Endothelial cell of umbilical vein (primary cell): Measurements from ENCODE around the gene CLEC11A. TPM values are rescaled to one million over a fixed set of nuclear protein-coding genes. Genes with fewer than 3 reads are reported as not detected.

Source experiments
- BruUV-seq: library from RNA; stranded (reverse); fragments of 400-500 nt; replicated peaks from 2 replicates; lab custom pipeline; 2021; lab: Mats Ljungman, UMichigan
- CTCF ChIA-PET: fragments of 300-600, 350-600 bp; sonication (Branson Sonifier 250); formaldehyde crosslinking; loops from one replicate; lab custom pipeline; 2021; ENCODE audit warnings: antibody characterized with exemption, inconsistent platforms; lab: Charles Lee
- POLR2A ChIA-PET: fragments of 300-600, 350-600 bp; sonication (Branson Sonifier 250); formaldehyde crosslinking; loops from one replicate; lab custom pipeline; 2021; ENCODE audit warnings: antibody characterized with exemption, inconsistent platforms; lab: Charles Lee
- DNase-seq: peaks from one replicate; pipeline ENCODE4 v3.0.0-alpha.2; 2011; ENCODE audit warnings: low read depth, low spot score
- FAIRE-seq: peaks from 2 replicates; lab custom pipeline; 2011; peaks lifted over from hg19 to GRCh38; lab: Jason Lieb, UNC
- H2AFZ ChIP-seq: 2 replicates; pipeline ENCODE4 v1.6.0; 2012; ENCODE audit warnings: low read depth, low read length, control low read depth, inconsistent platforms
- H3K27ac ChIP-seq: 2 replicates; pipeline ENCODE4 v1.5.1; 2011; ENCODE audit warnings: low read depth, mild to moderate bottlenecking, control low read depth, low read length, moderate library complexity; ENCODE audit not compliant: insufficient read depth
- H3K27me3 ChIP-seq, 2 experiments: 2 replicates each; pipeline versions ENCODE4 v1.6.0 to v1.6.1; 2011; ENCODE audit warnings: low read length in 2 of 2, mixed read lengths in 1 of 2; ENCODE audit not compliant: control insufficient read depth in 2 of 2, insufficient read depth in 2 of 2
- H3K36me3 ChIP-seq, 2 experiments: 2 replicates in 1 of 2; 3 replicates in 1 of 2; pipeline ENCODE4 v1.5.1; 2011; ENCODE audit warnings: low read length in 2 of 2, mild to moderate bottlenecking in 1 of 2, moderate library complexity in 1 of 2; ENCODE audit not compliant: control insufficient read depth in 2 of 2, insufficient read depth in 2 of 2; ENCODE audit errors: extremely low read depth in 1 of 2
- H3K4me1 ChIP-seq: 3 replicates; pipeline ENCODE4 v1.5.1; 2011; ENCODE audit warnings: mild to moderate bottlenecking, low read length; ENCODE audit not compliant: control insufficient read depth, insufficient read depth; ENCODE audit errors: extremely low read depth
- H3K4me2 ChIP-seq: 2 replicates; pipeline ENCODE4 v1.6.1; 2011; ENCODE audit warnings: low read length, control low read depth, mixed read lengths; ENCODE audit not compliant: insufficient read depth
- H3K4me3 ChIP-seq, 3 experiments: fragments of 200-600 bp in 1 of 3; sonication (generic), shearing (Covaris generic) in 1 of 3; replicated peaks in 1 of 3; 2 replicates each; pipeline ENCODE4 v1.5.1; 2011 to 2016; ENCODE audit warnings: control low read depth in 3 of 3, low read length in 3 of 3, mild to moderate bottlenecking in 2 of 3, inconsistent platforms in 1 of 3, low read depth in 1 of 3, moderate library complexity in 1 of 3; ENCODE audit not compliant: insufficient read depth in 1 of 3
- H3K79me2 ChIP-seq: 2 replicates; pipeline ENCODE4 v1.6.0; 2012; ENCODE audit warnings: low read length, inconsistent platforms; ENCODE audit not compliant: control insufficient read depth, insufficient read depth
- H3K9ac ChIP-seq: replicated peaks from 2 replicates; pipeline ENCODE3; 2011; ENCODE audit warnings: low read length, control low read depth; ENCODE audit not compliant: insufficient read depth; ENCODE audit errors: extremely low read depth
- H3K9me1 ChIP-seq: replicated peaks from 3 replicates; pipeline ENCODE4 v1.6.0; 2011; ENCODE audit warnings: mild to moderate bottlenecking, low read length; ENCODE audit not compliant: control insufficient read depth, insufficient read depth; ENCODE audit errors: extremely low read depth
- H3K9me3 ChIP-seq: replicated peaks from 2 replicates; pipeline ENCODE4 v1.5.1; 2012; ENCODE audit warnings: low read length, inconsistent platforms; ENCODE audit not compliant: control insufficient read depth, insufficient read depth
- H4K20me1 ChIP-seq: replicated peaks from 2 replicates; pipeline ENCODE3; 2011; ENCODE audit warnings: mild to moderate bottlenecking, low read length; ENCODE audit not compliant: control insufficient read depth, insufficient read depth; ENCODE audit errors: extremely low read depth
- CTCF ChIP-seq, 2 donors: IDR thresholded peaks; 1 replicate in 1 of 2; 2 replicates in 1 of 2; pipeline ENCODE4 v1.5.1; 2011; ENCODE audit warnings: low read length in 2 of 2, mild to moderate bottlenecking in 2 of 2, moderate library complexity in 2 of 2, control low read depth in 1 of 2, inconsistent platforms in 1 of 2, low read depth in 1 of 2; ENCODE audit not compliant: insufficient read depth in 1 of 2; ENCODE audit errors: extremely low read depth in 1 of 2
- EZH2 ChIP-seq: IDR thresholded peaks from 2 replicates; pipeline ENCODE4 v1.6.1; 2012; ENCODE audit warnings: borderline replicate concordance, low read depth, mild to moderate bottlenecking, moderate library complexity, low read length, inconsistent platforms; ENCODE audit not compliant: severe bottlenecking
- FOS ChIP-seq: IDR thresholded peaks from 2 replicates; pipeline ENCODE4 v1.6.1; 2011; ENCODE audit warnings: mild to moderate bottlenecking, low read length, moderate library complexity, borderline replicate concordance; ENCODE audit not compliant: insufficient read depth
- GATA2 ChIP-seq: IDR thresholded peaks from 2 replicates; pipeline ENCODE4 v1.7.0; 2011; ENCODE audit warnings: low read depth, mild to moderate bottlenecking, moderate library complexity, mixed read lengths, low read length; ENCODE audit not compliant: insufficient read length, insufficient read depth
- JUN ChIP-seq: IDR thresholded peaks from 2 replicates; pipeline ENCODE4 v1.6.1; 2011; ENCODE audit warnings: borderline replicate concordance, low read depth; ENCODE audit not compliant: insufficient read length, insufficient read depth
- MYC ChIP-seq: IDR thresholded peaks from one replicate; pipeline ENCODE4 v1.6.1; 2011; ENCODE audit warnings: mild to moderate bottlenecking, low read depth, low read length
- POLR2A ChIP-seq: IDR thresholded peaks from 2 replicates; pipeline ENCODE4 v1.6.1; 2012; ENCODE audit warnings: low read depth, mild to moderate bottlenecking, control low read depth, low read length
- POLR2AphosphoS5 ChIP-seq: IDR thresholded peaks from 2 replicates; pipeline ENCODE4 v1.6.1; 2012; ENCODE audit warnings: low read depth, mild to moderate bottlenecking, control low read depth, low read length, moderate library complexity; ENCODE audit not compliant: insufficient read depth
- dilution Hi-C: fragments of 300-500 bp; cut with MboI; formaldehyde crosslinking; loops from one replicate; pipeline ENCODE4 v1.15.0; 2019; ENCODE audit warnings: low sequenced_read_pairs; ENCODE audit not compliant: extremely low pct_ligation_motif_present
- intact Hi-C: fragments of 100-400 bp; cut with micrococcal nuclease; formaldehyde crosslinking; loops from one replicate; pipeline ENCODE4 v1.10.0; 2022
- polyA plus RNA-seq, 4 experiments: library from polyadenylated mRNA; depleted of rRNA in 3 of 4; stranded (reverse) in 3 of 4; unstranded in 1 of 4; fragments of >200 nt; gene quantifications; 2 replicates each; pipeline versions ENCODE4 v1.2.1 to v1.2.3, GENCODE V29; 2011 to 2012; ENCODE audit warnings: missing spikeins in 1 of 4
- total RNA-seq: library from RNA; stranded (reverse); gene quantifications from 2 replicates; pipeline ENCODE4 v1.2.3, GENCODE V29; 2021
- TF ChIP-seq, protein P1 (sequence below): IDR thresholded peaks from 2 replicates; pipeline ENCODE4 v1.6.1; 2011; ENCODE audit not compliant: insufficient read depth, insufficient read length

CLEC11A gene
- total and polyA plus RNA-seq, 2 donors (not counting 3 experiments of a cell fraction or from before 2014, with no cell fraction given) = 10.4 to 30.1 TPM

DNA sequence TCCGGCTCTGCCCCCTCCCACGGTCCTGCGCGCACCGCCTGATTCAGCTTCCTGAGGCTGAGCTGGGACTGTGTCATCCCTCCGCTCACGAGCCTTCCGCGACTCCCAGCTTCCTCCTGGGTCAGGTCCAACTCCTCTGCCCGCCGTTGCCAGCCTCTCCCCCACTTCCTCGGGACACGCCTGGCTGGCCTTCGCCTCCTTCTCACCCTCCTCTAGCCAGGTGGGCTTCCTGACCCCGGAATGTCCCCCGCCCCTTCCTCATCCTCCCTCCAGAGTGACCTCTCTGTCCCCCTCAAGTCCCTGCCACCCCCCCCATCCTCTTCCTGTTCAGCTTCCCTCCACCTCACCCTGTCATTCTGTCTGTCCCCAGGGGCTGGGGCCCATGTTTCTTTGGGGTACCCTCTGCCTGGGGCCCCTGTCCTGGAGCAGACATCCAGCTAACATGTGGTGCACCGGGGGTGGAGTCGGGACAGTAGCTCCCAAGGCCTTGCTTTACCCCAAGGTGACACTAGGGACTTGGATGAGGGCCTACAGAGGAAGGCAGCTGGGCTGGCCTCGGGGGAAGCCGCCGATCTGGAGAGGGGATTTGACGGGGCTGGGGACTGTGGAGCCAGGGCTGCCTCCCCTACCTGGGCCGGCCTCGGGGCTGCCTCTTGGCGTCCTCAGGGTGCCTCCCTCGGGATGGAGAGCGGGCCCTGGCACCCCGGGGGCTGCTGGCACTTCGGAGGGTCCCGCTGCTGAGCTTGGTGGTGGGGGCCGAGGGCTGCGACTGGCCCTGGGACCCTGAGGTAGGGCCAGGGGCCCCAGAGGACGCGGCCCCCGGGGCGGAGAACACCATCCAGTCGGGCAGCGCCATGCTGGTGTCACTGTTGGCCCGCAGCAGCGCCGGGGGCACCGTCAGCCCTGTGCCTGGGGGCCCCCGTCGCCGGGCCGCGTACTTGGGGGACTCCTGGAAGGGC lies 20.0 kb upstream of the CLEC11A start:
- dilution Hi-C loops = no loop called here
- Histone ChIP-seq H3K9ac (no peak overlapping the region), H3K27me3 (no peaks in the 10 kb centered on the region), H4K20me1 (no peaks in the 10 kb centered on the region), H3K4me2 (no peak overlapping the region), H3K9me3 (no peaks in the 10 kb centered on the region), H3K79me2 (no peaks in the 10 kb centered on the region), H2AFZ (peak overlapping the region; percentile 69), H3K4me1 (peaks cover 18% of the 10 kb centered on the region), H3K27ac (peak overlapping the region; percentile 34), H3K4me3 (no peak overlapping the region), H3K36me3 (no peaks in the 10 kb centered on the region), H3K9me1 (no peaks in the 10 kb centered on the region)
- ChIA-PET CTCF (interaction anchor here (0.6 to 5.7 kb wide), 20 partner anchors 8 to 733 kb away, joined by 3 to 116 read pairs (median 4); partner anchors contain the start of gene CLEC11A), POLR2A (interaction anchor here (0.9 kb wide), 1 partner anchor 89 kb away, joined by 3 read pairs; no protein-coding TSS in a partner anchor)
- FAIRE-seq (peak; percentile 90), DNase-seq (peak; percentile 52)
- intact Hi-C loops = no loop called here
- TF ChIP-seq POLR2A = no peak
- TF ChIP-seq CTCF (IDR thresholded peaks at IDR 0.05; ENCODE audit: extremely low read depth in 1 of 2, insufficient read depth in 1 of 2, low read depth in 1 of 2, low read length in 2 of 2) = no peak
- peak; percentile 94 for TF ChIP-seq FOS
- TF ChIP-seq MYC = no peak
- no peak for TF ChIP-seq GATA2
- TF ChIP-seq EZH2 = no peak
- peak; percentile 88 for TF ChIP-seq POLR2AphosphoS5
- TF ChIP-seq, protein P1, sequence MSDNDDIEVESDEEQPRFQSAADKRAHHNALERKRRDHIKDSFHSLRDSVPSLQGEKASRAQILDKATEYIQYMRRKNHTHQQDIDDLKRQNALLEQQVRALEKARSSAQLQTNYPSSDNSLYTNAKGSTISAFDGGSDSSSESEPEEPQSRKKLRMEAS = no peak
- TF ChIP-seq JUN = no peak
- TSS peak; percentile 54 for BruUV-seq
